Activated B cell treated with CpG ODN at 0.5 μM for 24 hours (primary cell): Measurements from ENCODE around the gene SMIM14. TPM values are rescaled to one million over a fixed set of nuclear protein-coding genes. Genes with fewer than 3 reads are reported as not detected.
"Not testable (repeated sequence)": the region's sequence is repeated elsewhere in the genome, so short reads cannot be mapped to it uniquely, and the experiment has no call there.

Experiments used
- ATAC-seq: fragments of 200-7000 bp; cut with Tn5 transposase; one replicate; pipeline ENCODE4 v1.10.0; 2021; ENCODE audit warnings: low read depth, mild to moderate bottlenecking, moderate library complexity
- CTCF ChIA-PET: fragments of 350-600 bp; sonication (Branson Sonifier 250); formaldehyde crosslinking; loops from one replicate; lab custom pipeline; 2021; ENCODE audit warnings: antibody characterized with exemption; lab: Charles Lee
- POLR2A ChIA-PET: fragments of 350-600 bp; sonication (Branson Sonifier 250); formaldehyde crosslinking; loops from one replicate; lab custom pipeline; 2021; ENCODE audit warnings: antibody characterized with exemption; lab: Charles Lee
- DNase-seq: peaks from one replicate; pipeline ENCODE4 v3.0.0; 2022
- H3K27ac Mint-ChIP-seq: one replicate; pipeline ENCODE4 v1.8.0; 2020; ENCODE audit warnings: mixed read lengths
- H3K27me3 Mint-ChIP-seq: one replicate; pipeline ENCODE4 v1.8.0; 2021; ENCODE audit warnings: mixed read lengths
- H3K36me3 Mint-ChIP-seq: one replicate; pipeline ENCODE4 v1.8.0; 2021; ENCODE audit warnings: low read depth, mixed read lengths
- H3K4me1 Mint-ChIP-seq: one replicate; pipeline ENCODE4 v1.8.0; 2021; ENCODE audit warnings: mixed read lengths
- H3K4me3 Mint-ChIP-seq: one replicate; pipeline ENCODE4 v1.8.0; 2020; ENCODE audit warnings: mild to moderate bottlenecking, mixed read lengths
- H3K9me3 Mint-ChIP-seq: one replicate; pipeline ENCODE4 v1.8.0; 2020; ENCODE audit warnings: mixed read lengths
- CTCF ChIP-seq: fragments of 200-600 bp; IDR thresholded peaks from one replicate; pipeline ENCODE4 v1.8.0; 2022; ENCODE audit warnings: antibody characterized with exemption, mild to moderate bottlenecking
- intact Hi-C: fragments of 100-400 bp; cut with micrococcal nuclease; formaldehyde crosslinking; loops from one replicate; pipeline ENCODE4 v1.15.1; 2024
- total RNA-seq: library from RNA; stranded (reverse); gene quantifications from 2 replicates; pipeline ENCODE4 v1.2.3, GENCODE V29; 2022

The SMIM14 gene
- total RNA-seq, 1 donor from 2014 or later, result 83.1 TPM

- CTCF ChIA-PET, result no interaction called here
- intact Hi-C loops, result no loop called here
- no peak for TF ChIP-seq CTCF
These were observed 16.5 kb upstream of the SMIM14 start for GRCh38 chr4:39655211-39655610.

DNA sequence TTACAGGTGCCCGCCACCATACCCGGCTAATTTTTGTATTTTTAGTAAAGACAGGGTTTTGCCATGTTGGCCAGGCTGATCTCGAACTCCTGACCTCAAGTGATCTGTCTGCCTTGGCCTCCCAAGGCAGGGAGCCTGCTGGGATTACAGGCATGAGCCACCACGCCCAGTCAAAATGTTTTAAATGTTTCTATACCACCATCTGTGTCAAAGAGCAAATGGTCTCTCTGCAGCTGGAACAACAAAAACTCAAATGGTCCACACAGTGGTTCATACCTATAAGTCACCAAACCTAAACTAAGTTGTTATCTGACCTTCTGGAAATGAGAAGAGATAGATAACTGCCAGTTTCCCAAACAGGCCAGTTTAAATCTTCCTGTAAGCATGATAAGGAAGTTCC is 12.9 kb upstream of the SMIM14 start:
- CTCF ChIA-PET, DNase-seq, ATAC-seq, H3K4me3 Mint-ChIP-seq, intact Hi-C loops, H3K9me3 Mint-ChIP-seq, H3K27me3 Mint-ChIP-seq, H3K27ac Mint-ChIP-seq, H3K36me3 Mint-ChIP-seq: not testable (repeated sequence)
- POLR2A ChIA-PET, result interaction anchor here (1.0 to 2.5 kb wide), 3 partner anchors 10 to 13 kb away, joined by 3 to 7 read pairs (median 3); partner anchors contain the start of gene SMIM14
- peaks cover 31% of the 10 kb centered on the region for H3K4me1 Mint-ChIP-seq

More at GRCh38 chr4:39655211-39655610, 16.5 kb upstream of the SMIM14 start:
- Mint-ChIP-seq H3K27ac (no peak overlapping the region), H3K27me3 (no peaks in the 10 kb centered on the region), H3K9me3 (no peaks in the 10 kb centered on the region), H3K36me3 (no peaks in the 10 kb centered on the region), H3K4me1 (peaks cover 51% of the 10 kb centered on the region), H3K4me3 (no peak overlapping the region)
- DNase-seq (no peak), ATAC-seq (no peak)
- POLR2A ChIA-PET, result interaction anchor here (0.6 to 3.4 kb wide), 3 partner anchors 9 to 16 kb away, joined by 3 to 56 read pairs (median 10); partner anchors contain the start of gene SMIM14

DNA sequence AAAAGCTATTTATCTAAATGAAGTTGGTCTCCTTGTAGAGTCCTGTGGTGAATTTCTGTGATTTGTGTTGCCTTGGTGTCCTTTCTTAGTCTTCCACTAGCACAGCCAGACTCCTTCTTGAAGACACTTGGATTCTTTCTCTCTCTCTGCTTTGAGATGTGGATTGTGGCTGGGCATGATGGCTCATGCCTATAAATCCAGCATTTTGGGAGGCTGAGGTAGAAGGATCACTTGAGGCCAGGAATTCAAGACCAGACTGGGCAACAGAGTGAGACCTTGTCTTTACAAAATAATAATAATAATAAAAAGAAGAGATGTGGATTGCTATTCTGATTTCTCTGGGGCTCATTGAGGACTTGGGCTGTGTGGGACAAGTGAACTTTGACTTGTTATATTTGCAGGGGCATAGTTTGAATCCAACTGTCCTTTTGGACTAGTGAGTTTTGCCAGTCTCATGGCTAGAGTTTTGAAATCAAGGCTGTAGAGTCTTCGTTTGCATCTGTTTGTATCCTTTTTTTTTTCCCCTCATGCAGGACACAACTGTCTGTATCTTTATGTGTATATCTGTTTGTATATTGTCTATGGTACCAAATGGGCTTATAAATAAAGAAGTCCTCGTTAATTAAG is 11.1 kb upstream of the SMIM14 start:
- Mint-ChIP-seq H3K9me3 (no peaks in the 10 kb centered on the region), H3K27ac (peak overlapping the region; percentile 10), H3K27me3 (no peaks in the 10 kb centered on the region), H3K36me3 (no peaks in the 10 kb centered on the region), H3K4me3 (no peak overlapping the region), H3K4me1 (peaks cover 24% of the 10 kb centered on the region)
- CTCF ChIA-PET, result no interaction called here
- DNase-seq, result no peak
- ATAC-seq, result no peak
- intact Hi-C loops, result no loop called here
- TF ChIP-seq CTCF, result no peak
- POLR2A ChIA-PET, result interaction anchor here (1.1 kb wide), 1 partner anchor 9 kb away, joined by 4 read pairs; no protein-coding TSS in a partner anchor

DNA sequence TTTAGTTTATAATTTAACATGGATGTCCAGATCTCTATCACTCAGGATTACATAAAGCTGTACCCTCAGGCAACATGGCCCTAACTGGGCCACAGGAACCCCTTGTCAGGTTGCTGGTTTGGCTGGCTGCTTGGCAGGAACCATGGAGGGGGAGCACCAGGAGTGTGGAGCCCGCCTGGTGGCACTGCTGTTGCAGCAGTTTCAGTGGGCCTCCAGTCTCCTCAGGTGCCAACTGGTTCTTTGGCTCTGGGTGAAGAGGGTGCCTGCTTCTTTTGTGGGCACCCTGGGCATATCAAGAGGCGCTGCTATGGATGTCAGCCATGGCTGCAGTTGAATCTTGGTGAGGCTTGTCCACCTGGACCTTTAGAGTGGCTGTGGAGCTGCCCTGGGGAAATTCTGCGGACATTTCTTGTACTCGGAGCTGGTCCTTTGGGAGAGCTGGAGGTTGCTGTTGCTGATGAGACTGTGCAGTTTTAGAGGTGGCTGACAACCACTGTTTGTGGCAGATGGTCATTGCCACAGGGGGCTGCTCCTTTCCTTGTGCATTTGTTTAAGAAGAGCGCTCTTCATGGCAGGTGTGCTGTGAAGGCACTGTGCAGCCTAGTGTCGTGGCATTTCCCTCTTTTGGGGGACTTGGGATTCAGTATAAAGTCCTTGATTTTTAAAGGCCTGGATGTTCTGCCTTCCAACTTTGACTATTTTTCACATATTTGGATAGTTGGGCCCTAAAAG is 10.3 kb upstream of the SMIM14 start:
- H3K27ac Mint-ChIP-seq, result no peak overlapping the region
- ChIA-PET CTCF (no interaction called here), POLR2A (interaction anchor here (1.1 to 2.8 kb wide), 2 partner anchors 8 to 10 kb away, joined by 4 to 14 read pairs; partner anchors contain the start of gene SMIM14)
- no peak overlapping the region for H3K4me3 Mint-ChIP-seq
- no peaks in the 10 kb centered on the region for H3K27me3 Mint-ChIP-seq
- H3K36me3 Mint-ChIP-seq, result no peaks in the 10 kb centered on the region
- no peak for TF ChIP-seq CTCF
- peaks cover 21% of the 10 kb centered on the region for H3K4me1 Mint-ChIP-seq
- intact Hi-C loops, result no loop called here
- H3K9me3 Mint-ChIP-seq, result no peaks in the 10 kb centered on the region
- ATAC-seq (no peak), DNase-seq (no peak)

DNA sequence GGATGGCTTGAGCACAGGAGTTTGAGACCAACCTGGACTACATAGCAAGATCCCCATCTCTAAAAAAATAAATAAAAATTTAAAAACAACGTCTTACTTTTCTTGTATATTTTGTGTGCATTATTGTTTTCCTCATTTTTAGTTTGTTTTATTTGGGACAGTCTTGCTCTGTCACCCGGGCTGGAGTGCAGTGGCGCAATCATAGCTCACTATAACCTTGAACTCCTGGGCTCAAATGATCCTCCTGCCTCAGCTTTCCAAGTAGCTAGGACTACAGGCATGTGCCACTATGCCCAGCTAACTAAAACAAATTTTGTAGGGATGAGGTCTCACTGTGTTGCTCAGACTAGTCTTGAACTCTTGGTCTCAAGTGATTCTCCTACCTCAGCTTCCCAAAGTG is 9.5 kb upstream of the SMIM14 start:
- no peaks in the 10 kb centered on the region for H3K9me3 Mint-ChIP-seq
- no peak for ATAC-seq
- no peak for TF ChIP-seq CTCF
- no peaks in the 10 kb centered on the region for H3K27me3 Mint-ChIP-seq
- H3K4me1 Mint-ChIP-seq, result peaks cover 17% of the 10 kb centered on the region
- no peak overlapping the region for H3K4me3 Mint-ChIP-seq
- H3K27ac Mint-ChIP-seq, result no peak overlapping the region
- ChIA-PET POLR2A (interaction anchor here (2.8 kb wide), 1 partner anchor 10 kb away, joined by 14 read pairs; the partner anchor contains the start of gene SMIM14), CTCF (no interaction called here)
- DNase-seq, result no peak
- H3K36me3 Mint-ChIP-seq, result no peaks in the 10 kb centered on the region
- intact Hi-C loops, result no loop called here
